K562 (cell line): ENCODE measurements around the gene RHBDD1. TPM values are rescaled to one million over a fixed set of nuclear protein-coding genes. Genes with fewer than 3 reads are reported as not detected.

ENCODE experiments used
- polyA plus RNA-seq, 8 experiments: library from polyadenylated mRNA; depleted of rRNA in 4 of 8; stranded (reverse) in 5 of 8; unstranded in 3 of 8; fragments of >200 nt; fragmentation: Nextera tagmentation in 2 of 8; fragmentation: Illumina TruSeq in 1 of 8; extraction: Ambion mirVana in 2 of 8; extraction: Trizol in 1 of 8; gene quantifications; 2 replicates each; pipeline versions ENCODE4 v1.2.1 to v1.2.3, GENCODE V29; 2011 to 2014; ENCODE audit warnings: inconsistent platforms in 1 of 8, missing spikeins in 1 of 8
- small RNA-seq: library from RNA; depleted of rRNA; stranded (forward); fragments of <200 nt; gene quantifications from one replicate; pipeline ENCODE3, GENCODE V24; 2014
- total RNA-seq, 7 experiments: library from RNA; depleted of rRNA in 6 of 7; stranded (reverse); fragments of >200 nt in 6 of 7; fragmentation: Illumina TruSeq in 2 of 7; extraction: Trizol in 2 of 7; gene quantifications; 2 replicates each; pipeline versions ENCODE4 v1.2.1 to v1.2.3, GENCODE V29; 2011 to 2021; ENCODE audit warnings: low replicate concordance in 1 of 7

RHBDD1 gene
- total and polyA plus RNA-seq, 9 of the 15 experiments (the other 6 are each of a cell fraction or from before 2014, with no cell fraction given), result 4.8 to 34.8 (median 15.6) TPM

Small RNA genes lying within 50 kb of the gene (small RNA-seq; reads per million reads assigned to genes)
- gene RF00554, result not detected

Other genes starting within 250 kb of the RHBDD1 start
- 0.12 and 0.14 TPM in 2 replicates for gene IRS1, start 36.2 kb upstream of the RHBDD1 start, total RNA-seq (2014; rRNA removed)
- 0.03 and 0.04 TPM in 2 replicates for gene IRS1, start 36.2 kb upstream of the RHBDD1 start, total RNA-seq (2014; rRNA removed; fragmentation: Illumina TruSeq; extraction: Trizol)
- gene IRS1, start 36.2 kb upstream of the RHBDD1 start, total RNA-seq (2015; rRNA removed; fragmentation: Illumina TruSeq; extraction: Trizol), result 0.11 TPM in 2 replicates
- gene IRS1, start 36.2 kb upstream of the RHBDD1 start, total RNA-seq (2021), result 0.31 and 0.51 TPM in 2 replicates
- gene IRS1, start 36.2 kb upstream of the RHBDD1 start, polyA plus RNA-seq (2011; rRNA removed), result 0.01 and 0.04 TPM in 2 replicates
- 0.06 TPM in 2 replicates for gene IRS1, start 36.2 kb upstream of the RHBDD1 start, polyA plus RNA-seq (2014; fragmentation: Illumina TruSeq; extraction: Trizol)
- gene IRS1, start 36.2 kb upstream of the RHBDD1 start, polyA plus RNA-seq (2014; fragmentation: Nextera tagmentation; extraction: Ambion mirVana), result under 1 TPM in 1 of 2 experiments, not detected in 1; under 0.01 TPM
- 0.09 and 0.20 TPM in 2 replicates for gene IRS1, start 36.2 kb upstream of the RHBDD1 start, polyA plus RNA-seq (2014; rRNA removed)